ENCODE data around the gene FUS. TPM values are rescaled to one million over a fixed set of nuclear protein-coding genes. Genes with fewer than 3 reads are reported as not detected.

FUS gene
- total and polyA plus RNA-seq, 2 donors (not counting 3 experiments of a cell fraction or from before 2014, with no cell fraction given) = 307 to 569 TPM

DNA sequence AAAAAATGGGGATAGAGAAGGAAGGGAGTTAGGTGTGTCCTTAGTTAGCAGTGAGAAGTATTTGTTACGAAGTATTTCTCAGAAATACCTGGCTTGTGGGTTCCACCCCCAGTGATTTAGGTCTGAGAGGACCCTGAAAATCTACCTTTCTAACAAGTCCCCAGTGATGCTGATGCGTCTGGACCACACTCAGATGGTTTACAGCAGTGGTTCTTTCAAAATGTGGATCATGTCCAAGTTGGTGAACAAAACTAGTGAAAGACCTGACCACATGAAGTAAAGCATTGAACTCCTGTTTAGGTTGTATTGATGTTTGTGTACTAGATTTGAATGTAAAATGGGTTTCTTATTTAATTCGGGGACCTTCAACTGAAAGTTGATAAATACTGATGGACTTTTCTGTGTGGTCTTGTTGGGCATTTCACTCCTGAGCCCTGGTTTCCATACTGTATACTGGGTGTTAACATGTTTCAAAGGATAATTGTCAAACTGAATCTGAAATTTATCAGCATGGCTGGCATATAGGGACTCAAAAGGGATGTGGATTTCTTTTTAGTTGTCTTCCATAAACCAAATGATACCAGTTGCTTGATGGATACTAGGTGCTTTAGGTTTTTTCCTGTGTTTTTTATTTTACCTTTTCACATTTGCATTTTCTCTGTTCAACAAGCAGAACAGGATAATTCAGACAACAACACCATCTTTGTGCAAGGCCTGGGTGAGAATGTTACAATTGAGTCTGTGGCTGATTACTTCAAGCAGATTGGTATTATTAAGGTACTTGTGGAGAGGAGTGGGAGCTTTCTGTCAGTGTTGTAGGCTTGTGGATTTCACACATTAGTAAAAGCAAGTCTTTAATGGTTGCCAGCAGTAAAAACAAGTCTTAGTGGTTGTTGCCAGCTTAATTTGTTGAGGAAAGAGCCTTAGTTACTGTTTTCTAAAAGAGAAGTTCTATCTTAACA lies 8.8 kb downstream of the FUS start:
- CTCF ChIA-PET = interaction anchor here (1.8 kb wide), 1 partner anchor 145 kb away, joined by 3 read pairs; no protein-coding TSS in a partner anchor
- intact Hi-C loops (cut with micrococcal nuclease) (no loop called here), dilution Hi-C loops (cut with MboI; ENCODE audit: extremely low pct_ligation_motif_present, low sequenced_read_pairs) (no loop called here)
- peaks cover 71% of the 10 kb centered on the region for H3K79me2 ChIP-seq (ENCODE audit: control insufficient read depth, insufficient read depth, low read length)
- peaks cover 9% of the 10 kb centered on the region for H4K20me1 ChIP-seq (replicated peaks; ENCODE audit: control insufficient read depth, extremely low read depth, insufficient read depth, low read length)
- H3K9ac ChIP-seq (replicated peaks; ENCODE audit: extremely low read depth, insufficient read depth, low read length) = no peak overlapping the region
- TF ChIP-seq MYC (IDR thresholded peaks at IDR 0.05; ENCODE audit: low read depth, low read length) (no peak), POLR2A (IDR thresholded peaks at IDR 0.05; ENCODE audit: low read depth, low read length) (peak; percentile 30)
- peak; percentile 43 for FAIRE-seq
- H3K4me1 ChIP-seq (ENCODE audit: control insufficient read depth, extremely low read depth, insufficient read depth, low read length) = no peaks in the 10 kb centered on the region
- H3K27me3 ChIP-seq (ENCODE audit: control insufficient read depth in 2 of 2, insufficient read depth in 2 of 2, low read length in 2 of 2) = no peaks in the 10 kb centered on the region
- no TSS peak for BruUV-seq (replicated peaks)
- H3K4me2 ChIP-seq (ENCODE audit: insufficient read depth, low read length) = no peak overlapping the region
- H3K4me3 ChIP-seq (replicated peaks in 1 of 3; ENCODE audit: insufficient read depth in 1 of 3, low read depth in 1 of 3, low read length in 3 of 3) = no peak overlapping the region
- no peaks in the 10 kb centered on the region for H3K9me3 ChIP-seq (replicated peaks; ENCODE audit: control insufficient read depth, insufficient read depth, low read length)
- no peak overlapping the region for H2AFZ ChIP-seq (ENCODE audit: low read depth, low read length)
- POLR2A ChIA-PET = interaction anchor here (1.8 kb wide), 1 partner anchor 9 kb away, joined by 5 read pairs; the partner anchor contains the start of gene FUS
- DNase-seq (ENCODE audit: low read depth, low spot score) = no peak
- peaks cover 77 to 82% of the 10 kb centered on the region in 2 experiments for H3K36me3 ChIP-seq (ENCODE audit: control insufficient read depth in 2 of 2, extremely low read depth in 1 of 2, insufficient read depth in 2 of 2, low read length in 2 of 2)
- no peaks in the 10 kb centered on the region for H3K9me1 ChIP-seq (replicated peaks; ENCODE audit: control insufficient read depth, extremely low read depth, insufficient read depth, low read length)
- H3K27ac ChIP-seq (ENCODE audit: insufficient read depth, low read depth, low read length) = no peak overlapping the region

DNA sequence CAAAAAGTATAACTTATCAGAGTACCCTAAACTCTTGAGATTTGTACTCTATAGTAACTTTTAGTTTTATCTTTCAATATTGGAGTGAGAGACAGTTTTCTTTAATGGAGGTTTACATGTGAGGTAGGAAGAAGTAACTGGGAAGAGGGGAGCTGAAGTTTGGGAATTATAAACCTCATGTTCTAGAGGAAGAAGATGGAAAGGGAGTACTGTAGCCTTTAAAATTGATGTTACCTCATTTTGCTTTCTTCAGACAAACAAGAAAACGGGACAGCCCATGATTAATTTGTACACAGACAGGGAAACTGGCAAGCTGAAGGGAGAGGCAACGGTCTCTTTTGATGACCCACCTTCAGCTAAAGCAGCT lies 9.5 kb downstream of the FUS start:
- no peak overlapping the region for H3K4me2 ChIP-seq (ENCODE audit: insufficient read depth, low read length)
- FAIRE-seq (peak; percentile 28), DNase-seq (ENCODE audit: low read depth, low spot score) (no peak)
- dilution Hi-C loops (cut with MboI; ENCODE audit: extremely low pct_ligation_motif_present, low sequenced_read_pairs) = no loop called here
- CTCF ChIA-PET = interaction anchor here (1.8 kb wide), 1 partner anchor 144 kb away, joined by 3 read pairs; no protein-coding TSS in a partner anchor
- no peak overlapping the region for H2AFZ ChIP-seq (ENCODE audit: low read depth, low read length)
- TF ChIP-seq MYC (IDR thresholded peaks at IDR 0.05; ENCODE audit: low read depth, low read length) (no peak), POLR2A (IDR thresholded peaks at IDR 0.05; ENCODE audit: low read depth, low read length) (no peak), FOS (IDR thresholded peaks at IDR 0.05; ENCODE audit: borderline replicate concordance, insufficient read depth, low read length) (no peak), JUN (IDR thresholded peaks at IDR 0.05; ENCODE audit: borderline replicate concordance, insufficient read depth, insufficient read length, low read depth) (no peak), GATA2 (IDR thresholded peaks at IDR 0.05; ENCODE audit: insufficient read depth, insufficient read length, low read depth, low read length) (no peak), POLR2AphosphoS5 (IDR thresholded peaks at IDR 0.05; ENCODE audit: insufficient read depth, low read depth, low read length) (no peak)
- no peak overlapping the region for H3K4me3 ChIP-seq (replicated peaks in 1 of 3; ENCODE audit: insufficient read depth in 1 of 3, low read depth in 1 of 3, low read length in 3 of 3)
- no peaks in the 10 kb centered on the region for H3K9me3 ChIP-seq (replicated peaks; ENCODE audit: control insufficient read depth, insufficient read depth, low read length)
- peaks cover 77 to 82% of the 10 kb centered on the region in 2 experiments for H3K36me3 ChIP-seq (ENCODE audit: control insufficient read depth in 2 of 2, extremely low read depth in 1 of 2, insufficient read depth in 2 of 2, low read length in 2 of 2)
- POLR2A ChIA-PET = interaction anchor here (1.8 kb wide), 1 partner anchor 9 kb away, joined by 5 read pairs; the partner anchor contains the start of gene FUS
- no peak overlapping the region for H3K27ac ChIP-seq (ENCODE audit: insufficient read depth, low read depth, low read length)
- no peaks in the 10 kb centered on the region for H3K4me1 ChIP-seq (ENCODE audit: control insufficient read depth, extremely low read depth, insufficient read depth, low read length)
- no peaks in the 10 kb centered on the region for H3K27me3 ChIP-seq (ENCODE audit: control insufficient read depth in 2 of 2, insufficient read depth in 2 of 2, low read length in 2 of 2)
- H3K9ac ChIP-seq (replicated peaks; ENCODE audit: extremely low read depth, insufficient read depth, low read length) = no peak overlapping the region
- H4K20me1 ChIP-seq (replicated peaks; ENCODE audit: control insufficient read depth, extremely low read depth, insufficient read depth, low read length) = peaks cover 9% of the 10 kb centered on the region
- no TSS peak for BruUV-seq (replicated peaks)
- H3K9me1 ChIP-seq (replicated peaks; ENCODE audit: control insufficient read depth, extremely low read depth, insufficient read depth, low read length) = no peaks in the 10 kb centered on the region
- H3K79me2 ChIP-seq (ENCODE audit: control insufficient read depth, insufficient read depth, low read length) = peaks cover 65% of the 10 kb centered on the region
- intact Hi-C loops (cut with micrococcal nuclease) = no loop called here
